SH-SY5Y (cell line): Measurements from ENCODE around the gene MALT1.

Source experiments
- GATA2 ChIP-seq: IDR thresholded peaks from 2 replicates; pipeline ENCODE4 v1.6.1; 2011; ENCODE audit warnings: mild to moderate bottlenecking, low read depth, low read length
- GATA3 ChIP-seq: IDR thresholded peaks from 2 replicates; pipeline ENCODE4 v1.6.1; 2011; ENCODE audit warnings: low read depth, mild to moderate bottlenecking, low read length, moderate library complexity

DNA sequence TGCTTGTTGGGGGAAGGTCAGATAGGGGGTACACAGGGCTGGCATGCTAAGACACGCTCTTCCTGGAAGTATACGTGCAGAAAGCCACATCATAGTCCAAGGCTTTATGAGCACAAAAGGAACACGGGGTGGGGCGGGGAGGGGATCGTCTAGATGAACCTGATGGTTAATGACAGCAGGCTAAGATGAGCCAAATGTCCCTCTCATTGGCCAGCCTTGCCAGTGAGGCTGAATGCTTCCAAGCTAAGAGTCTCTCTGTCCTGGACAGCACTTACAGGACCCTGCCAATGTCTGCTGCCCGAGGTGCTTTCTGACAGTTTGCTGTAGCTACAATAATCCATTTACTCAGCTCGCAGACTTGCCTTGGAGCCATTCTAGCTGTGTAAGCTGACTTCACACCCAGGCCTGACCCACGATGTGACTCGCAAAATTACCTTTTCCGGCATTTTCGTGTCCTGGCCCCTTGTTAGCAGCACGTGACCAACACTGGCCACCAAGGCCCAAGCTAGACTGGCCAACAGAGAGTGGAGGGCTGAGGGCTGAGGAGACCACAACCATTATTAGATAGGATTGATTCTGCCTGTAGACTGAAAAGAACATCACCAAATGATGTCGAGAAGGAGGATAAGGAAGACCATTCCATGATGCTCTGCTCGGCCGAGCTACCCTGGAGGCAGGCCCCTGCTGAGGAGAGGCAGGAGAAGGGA, 84.2 kb downstream of the MALT1 start:
- TF ChIP-seq GATA2: no peak
- no peak for TF ChIP-seq GATA3
